WTC11 (cell line): ENCODE results near the gene MGAT5B.

Experiments
- CTCF ChIP-seq: fragments of 200-600 bp; IDR thresholded peaks from 2 replicates; pipeline ENCODE4 v1.8.0; 2022; ENCODE audit warnings: antibody characterized with exemption
- E2F1 ChIP-seq: sonication (generic); formaldehyde crosslinking; IDR thresholded peaks from 2 replicates; pipeline ENCODE4 v1.8.0; 2022; ENCODE audit warnings: mild to moderate bottlenecking, missing genetic modification reagents
- E2F5 ChIP-seq: sonication (generic); formaldehyde crosslinking; IDR thresholded peaks from 2 replicates; pipeline ENCODE4 v1.8.1; 2022; ENCODE audit warnings: mild to moderate bottlenecking, moderate library complexity, missing genetic modification reagents
- FOXJ3 ChIP-seq: sonication (generic); formaldehyde crosslinking; IDR thresholded peaks from 2 replicates; pipeline ENCODE4 v1.9.0; 2021; ENCODE audit warnings: missing genetic modification reagents, mild to moderate bottlenecking, borderline replicate concordance
- FOXK1 ChIP-seq: sonication (generic); formaldehyde crosslinking; IDR thresholded peaks from 2 replicates; pipeline ENCODE4 v1.8.0; 2022; ENCODE audit warnings: mild to moderate bottlenecking, moderate library complexity, missing genetic modification reagents
- HMGXB4 ChIP-seq: sonication (generic); formaldehyde crosslinking; IDR thresholded peaks from 2 replicates; pipeline ENCODE4 v1.8.1; 2023; ENCODE audit warnings: mild to moderate bottlenecking, moderate library complexity, missing genetic modification reagents
- MAX ChIP-seq: sonication (generic); formaldehyde crosslinking; IDR thresholded peaks from 2 replicates; pipeline ENCODE4 v1.8.0; 2022; ENCODE audit warnings: mild to moderate bottlenecking, missing genetic modification reagents
- NFATC4 ChIP-seq: fragments of 250-450 bp; sonication (Bioruptor Pico); IDR thresholded peaks from 2 replicates; pipeline ENCODE4 v1.9.0; 2021; ENCODE audit warnings: mild to moderate bottlenecking
- NFE2L1 ChIP-seq: sonication (generic); formaldehyde crosslinking; IDR thresholded peaks from 2 replicates; pipeline ENCODE4 v1.8.1; 2023; ENCODE audit warnings: missing genetic modification reagents
- TEAD4 ChIP-seq: sonication (generic); formaldehyde crosslinking; IDR thresholded peaks from 2 replicates; pipeline ENCODE4 v1.8.0; 2022; ENCODE audit warnings: mild to moderate bottlenecking, missing genetic modification reagents
- TF ChIP-seq, protein P1 (sequence below): sonication (generic); formaldehyde crosslinking; IDR thresholded peaks from 2 replicates; pipeline ENCODE4 v1.8.1; 2023; ENCODE audit warnings: mild to moderate bottlenecking, missing genetic modification reagents, borderline replicate concordance

DNA sequence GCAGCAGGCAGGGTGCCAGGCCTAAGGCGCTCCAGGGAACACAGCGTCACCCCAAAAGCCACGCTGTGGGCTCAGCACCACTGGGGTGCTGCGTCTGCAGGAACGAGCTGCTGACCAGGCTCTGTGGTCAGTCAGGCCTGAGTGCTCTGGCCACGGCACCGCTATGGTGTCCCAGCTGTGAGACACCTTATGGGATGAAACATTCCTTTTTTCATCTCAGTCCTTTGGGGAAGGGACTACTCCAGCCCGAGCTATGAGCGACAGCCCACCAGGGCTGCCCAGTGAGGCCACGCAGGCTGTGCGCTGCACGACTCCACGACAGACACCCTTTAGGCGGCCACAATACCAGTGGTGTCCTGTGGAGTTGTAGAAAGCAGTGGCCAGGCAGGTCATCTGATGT lies 11.1 kb downstream of the MGAT5B start:
- TF ChIP-seq MAX (CRISPR knock-in tag) (no peak), CTCF (no peak), NFE2L1 (CRISPR knock-in tag) (no peak), E2F5 (CRISPR knock-in tag) (no peak), E2F1 (CRISPR knock-in tag) (no peak), HMGXB4 (no peak), NFATC4 (CRISPR knock-in tag) (no peak), FOXK1 (CRISPR knock-in tag) (no peak), TEAD4 (CRISPR knock-in tag) (no peak), FOXJ3 (no peak)
- TF ChIP-seq, protein P1, sequence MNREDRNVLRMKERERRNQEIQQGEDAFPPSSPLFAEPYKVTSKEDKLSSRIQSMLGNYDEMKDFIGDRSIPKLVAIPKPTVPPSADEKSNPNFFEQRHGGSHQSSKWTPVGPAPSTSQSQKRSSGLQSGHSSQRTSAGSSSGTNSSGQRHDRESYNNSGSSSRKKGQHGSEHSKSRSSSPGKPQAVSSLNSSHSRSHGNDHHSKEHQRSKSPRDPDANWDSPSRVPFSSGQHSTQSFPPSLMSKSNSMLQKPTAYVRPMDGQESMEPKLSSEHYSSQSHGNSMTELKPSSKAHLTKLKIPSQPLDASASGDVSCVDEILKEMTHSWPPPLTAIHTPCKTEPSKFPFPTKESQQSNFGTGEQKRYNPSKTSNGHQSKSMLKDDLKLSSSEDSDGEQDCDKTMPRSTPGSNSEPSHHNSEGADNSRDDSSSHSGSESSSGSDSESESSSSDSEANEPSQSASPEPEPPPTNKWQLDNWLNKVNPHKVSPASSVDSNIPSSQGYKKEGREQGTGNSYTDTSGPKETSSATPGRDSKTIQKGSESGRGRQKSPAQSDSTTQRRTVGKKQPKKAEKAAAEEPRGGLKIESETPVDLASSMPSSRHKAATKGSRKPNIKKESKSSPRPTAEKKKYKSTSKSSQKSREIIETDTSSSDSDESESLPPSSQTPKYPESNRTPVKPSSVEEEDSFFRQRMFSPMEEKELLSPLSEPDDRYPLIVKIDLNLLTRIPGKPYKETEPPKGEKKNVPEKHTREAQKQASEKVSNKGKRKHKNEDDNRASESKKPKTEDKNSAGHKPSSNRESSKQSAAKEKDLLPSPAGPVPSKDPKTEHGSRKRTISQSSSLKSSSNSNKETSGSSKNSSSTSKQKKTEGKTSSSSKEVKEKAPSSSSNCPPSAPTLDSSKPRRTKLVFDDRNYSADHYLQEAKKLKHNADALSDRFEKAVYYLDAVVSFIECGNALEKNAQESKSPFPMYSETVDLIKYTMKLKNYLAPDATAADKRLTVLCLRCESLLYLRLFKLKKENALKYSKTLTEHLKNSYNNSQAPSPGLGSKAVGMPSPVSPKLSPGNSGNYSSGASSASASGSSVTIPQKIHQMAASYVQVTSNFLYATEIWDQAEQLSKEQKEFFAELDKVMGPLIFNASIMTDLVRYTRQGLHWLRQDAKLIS (CRISPR knock-in tag), result no peak
